Measurements from ENCODE around the gene MCM5.

- TF ChIP-seq, protein P1, sequence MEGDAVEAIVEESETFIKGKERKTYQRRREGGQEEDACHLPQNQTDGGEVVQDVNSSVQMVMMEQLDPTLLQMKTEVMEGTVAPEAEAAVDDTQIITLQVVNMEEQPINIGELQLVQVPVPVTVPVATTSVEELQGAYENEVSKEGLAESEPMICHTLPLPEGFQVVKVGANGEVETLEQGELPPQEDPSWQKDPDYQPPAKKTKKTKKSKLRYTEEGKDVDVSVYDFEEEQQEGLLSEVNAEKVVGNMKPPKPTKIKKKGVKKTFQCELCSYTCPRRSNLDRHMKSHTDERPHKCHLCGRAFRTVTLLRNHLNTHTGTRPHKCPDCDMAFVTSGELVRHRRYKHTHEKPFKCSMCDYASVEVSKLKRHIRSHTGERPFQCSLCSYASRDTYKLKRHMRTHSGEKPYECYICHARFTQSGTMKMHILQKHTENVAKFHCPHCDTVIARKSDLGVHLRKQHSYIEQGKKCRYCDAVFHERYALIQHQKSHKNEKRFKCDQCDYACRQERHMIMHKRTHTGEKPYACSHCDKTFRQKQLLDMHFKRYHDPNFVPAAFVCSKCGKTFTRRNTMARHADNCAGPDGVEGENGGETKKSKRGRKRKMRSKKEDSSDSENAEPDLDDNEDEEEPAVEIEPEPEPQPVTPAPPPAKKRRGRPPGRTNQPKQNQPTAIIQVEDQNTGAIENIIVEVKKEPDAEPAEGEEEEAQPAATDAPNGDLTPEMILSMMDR (conservative IDR thresholded peaks at IDR 0.05) = no peak
- no peak for TF ChIP-seq ZFX (IDR thresholded peaks at IDR 0.05)
These were observed 43.4 kb downstream of the MCM5 start for GRCh38 chr22:35443338-35443737.

All from C4-2B (cell line).